ENCODE data around the gene FMO4. TPM values are rescaled to one million over a fixed set of nuclear protein-coding genes. Genes with fewer than 3 reads are reported as not detected.

The FMO4 gene
- total RNA-seq, 3 donors from 2014 or later = 7.7 to 27.7 (median 20.3) TPM

- intact Hi-C loops (cut with DNase I; ENCODE audit: low total_unique reads) = no loop called here
- Histone ChIP-seq H3K27me3 (no peaks in the 10 kb centered on the region), H3K36me3 (no peaks in the 10 kb centered on the region), H3K4me3 (no peak overlapping the region), H3K27ac (no peak overlapping the region), H3K9me3 (peaks cover 0 to 35% of the 10 kb centered on the region in 2 donors), H3K4me1 (no peaks in the 10 kb centered on the region)
- TF ChIP-seq CTCF (IDR thresholded peaks at IDR 0.05) = no peak
- TF ChIP-seq POLR2A (IDR thresholded peaks at IDR 0.05) = no peak
- no peak for TF ChIP-seq POLR2AphosphoS5 (IDR thresholded peaks at IDR 0.05)
- DNase-seq (ENCODE audit: low spot score in 2 of 2) = no peak
Observed at GRCh38 chr1:171299342-171299741, 14.6 kb upstream of the FMO4 start.

- DNase-seq (ENCODE audit: low spot score in 2 of 2) = no peak
- no peak for TF ChIP-seq CTCF (IDR thresholded peaks at IDR 0.05)
- TF ChIP-seq POLR2A (IDR thresholded peaks at IDR 0.05) = no peak
- TF ChIP-seq POLR2AphosphoS5 (IDR thresholded peaks at IDR 0.05) = no peak
- Histone ChIP-seq H3K9me3 (peaks cover 0 to 43% of the 10 kb centered on the region in 2 donors), H3K4me1 (no peaks in the 10 kb centered on the region), H3K27me3 (no peaks in the 10 kb centered on the region), H3K27ac (no peak overlapping the region), H3K36me3 (no peaks in the 10 kb centered on the region), H3K4me3 (no peak overlapping the region)
- intact Hi-C loops (cut with DNase I; ENCODE audit: low total_unique reads) = no loop called here
Observed at GRCh38 chr1:171300401-171300800, 13.6 kb upstream of the FMO4 start.

GRCh38 chr1:171310661-171311087 is 3.3 kb upstream of the FMO4 start:
- no peak for DNase-seq (ENCODE audit: low spot score in 2 of 2)
- intact Hi-C loops (cut with DNase I; ENCODE audit: low total_unique reads) = loop anchor here (10.0 kb wide), 1 partner anchor 66 kb away; the partner anchor contains the start of gene FMO1

GRCh38 chr1:171311771-171312558 is 2.0 kb upstream of the FMO4 start:
- no peaks in the 10 kb centered on the region for H3K9me3 ChIP-seq
- no peak overlapping the region for H3K4me3 ChIP-seq
- no peaks in the 10 kb centered on the region for H3K36me3 ChIP-seq
- no peaks in the 10 kb centered on the region for H3K27me3 ChIP-seq
- H3K4me1 ChIP-seq = no peaks in the 10 kb centered on the region
- intact Hi-C loops (cut with DNase I; ENCODE audit: low total_unique reads) = loop anchor here (10.0 kb wide), 1 partner anchor 67 kb away; the partner anchor contains the start of gene FMO1
- TF ChIP-seq POLR2AphosphoS5 (IDR thresholded peaks at IDR 0.05) (no peak), POLR2A (IDR thresholded peaks at IDR 0.05) (no peak), CTCF (IDR thresholded peaks at IDR 0.05) (no peak)
- DNase-seq (ENCODE audit: low spot score in 2 of 2) = no peak
- H3K27ac ChIP-seq = no peak overlapping the region

More at GRCh38 chr1:171310661-171311087, 3.3 kb upstream of the FMO4 start:
- Histone ChIP-seq H3K27ac (no peak overlapping the region), H3K4me1 (no peaks in the 10 kb centered on the region), H3K4me3 (no peak overlapping the region), H3K9me3 (peaks cover 0 to 4% of the 10 kb centered on the region in 2 donors), H3K27me3 (no peaks in the 10 kb centered on the region), H3K36me3 (no peaks in the 10 kb centered on the region)
- no peak for TF ChIP-seq CTCF (IDR thresholded peaks at IDR 0.05)
- TF ChIP-seq POLR2A (IDR thresholded peaks at IDR 0.05) = no peak
- TF ChIP-seq POLR2AphosphoS5 (IDR thresholded peaks at IDR 0.05) = no peak

- Histone ChIP-seq H3K36me3 (no peaks in the 10 kb centered on the region), H3K27me3 (no peaks in the 10 kb centered on the region), H3K27ac (peak overlapping the region; percentile 53 to 73), H3K4me1 (no peaks in the 10 kb centered on the region), H3K4me3 (peak overlapping the region in 1 of 3 donors; percentile 41), H3K9me3 (no peaks in the 10 kb centered on the region)
- DNase-seq (ENCODE audit: low spot score in 2 of 2) = no peak
- TF ChIP-seq CTCF (IDR thresholded peaks at IDR 0.05) (no peak), POLR2AphosphoS5 (IDR thresholded peaks at IDR 0.05) (no peak), POLR2A (IDR thresholded peaks at IDR 0.05) (no peak)
- intact Hi-C loops (cut with DNase I; ENCODE audit: low total_unique reads) = loop anchor here (10.0 kb wide), 1 partner anchor 69 kb away; the partner anchor contains the start of gene FMO1
Observed at GRCh38 chr1:171313319-171313834, 606 bp upstream of the FMO4 start.
